ENCODE results near the gene KLHL22. TPM values are rescaled to one million over a fixed set of nuclear protein-coding genes. Genes with fewer than 3 reads are reported as not detected.

Gene KLHL22
- total and polyA plus RNA-seq, 2 of the 13 experiments (the other 11 are each of a cell fraction or from before 2014, with no cell fraction given) = 10.9 to 14.8 TPM

GRCh38 chr22:20424568-20424931, 71.0 kb downstream of the KLHL22 start:
- Histone ChIP-seq H3K27me3 (ENCODE audit: control insufficient read depth in 1 of 2, insufficient read depth in 2 of 2, low read length in 2 of 2) (no peaks in the 10 kb centered on the region; a peak in 1 of 5 replicates), H3K27ac (ENCODE audit: extremely low read length, insufficient read depth, low read length) (no peak overlapping the region), H3K4me1 (ENCODE audit: insufficient read depth, low read length) (peaks cover 41% of the 10 kb centered on the region), H3K79me2 (ENCODE audit: insufficient read depth, low read length) (no peaks in the 10 kb centered on the region), H3K9ac (ENCODE audit: insufficient read depth, low read depth, low read length) (no peak overlapping the region), H3K4me2 (ENCODE audit: low read depth, low read length) (no peak overlapping the region), H2AFZ (ENCODE audit: low read length) (no peak overlapping the region), H3K36me3 (replicated peaks in 1 of 2; ENCODE audit: control insufficient read depth in 1 of 2, insufficient read depth in 2 of 2, low read length in 2 of 2) (peaks cover 3 to 11% of the 10 kb centered on the region in 2 experiments; a peak in 4 of 5 replicates), H3K9me3 (ENCODE audit: low read length) (no peaks in the 10 kb centered on the region), H4K20me1 (ENCODE audit: insufficient read depth, low read length) (no peaks in the 10 kb centered on the region), H3K4me3 (replicated peaks in 1 of 3; ENCODE audit: insufficient read depth in 1 of 3, low read depth in 2 of 3, low read length in 3 of 3) (peak overlapping the region in 1 of 3 experiments; percentile 49; a peak in 1 of 6 replicates)
- WGBS (ENCODE audit: low lambda C conversion rate) = 100% methylated on average over 2 of the region's 15 CpGs
- BruUV-seq (replicated peaks) = no TSS peak
- TF ChIP-seq RELA (CRISPR knock-in tag; IDR thresholded peaks at IDR 0.05) (no peak), NFATC3 (CRISPR knock-in tag; IDR thresholded peaks at IDR 0.05) (no peak), ZNF740 (CRISPR knock-in tag; IDR thresholded peaks at IDR 0.05) (no peak), MED1 (CRISPR knock-in tag; IDR thresholded peaks at IDR 0.05) (no peak), ZNF792 (CRISPR knock-in tag; IDR thresholded peaks at IDR 0.05) (no peak), JUN (CRISPR knock-in tag; IDR thresholded peaks at IDR 0.05) (no peak), ATF7 (IDR thresholded peaks at IDR 0.05) (no peak), ATF7 (CRISPR knock-in tag; IDR thresholded peaks at IDR 0.05) (no peak)
- no peak for FAIRE-seq
- in situ Hi-C loops (cut with HindIII; ENCODE audit: extremely low pct_ligation_motif_present, low pct_unique_long_range_greater_than_20kb) (loop anchor here (5.0 kb wide), 1 partner anchor 33 kb away; no protein-coding TSS in a partner anchor), intact Hi-C loops (cut with micrococcal nuclease; ENCODE audit: unreplicated experiment) (loop anchor here (10.0 kb wide), 1 partner anchor 70 kb away; the partner anchor contains the start of gene KLHL22)
- no peak for ATAC-seq
- DNase-seq (ENCODE audit: low spot score) = no peak
- POLR2A ChIA-PET = no interaction called here
- CTCF ChIA-PET (ENCODE audit: low intra/inter-chr PET ratio, low total read pairs) = no interaction called here

DNA sequence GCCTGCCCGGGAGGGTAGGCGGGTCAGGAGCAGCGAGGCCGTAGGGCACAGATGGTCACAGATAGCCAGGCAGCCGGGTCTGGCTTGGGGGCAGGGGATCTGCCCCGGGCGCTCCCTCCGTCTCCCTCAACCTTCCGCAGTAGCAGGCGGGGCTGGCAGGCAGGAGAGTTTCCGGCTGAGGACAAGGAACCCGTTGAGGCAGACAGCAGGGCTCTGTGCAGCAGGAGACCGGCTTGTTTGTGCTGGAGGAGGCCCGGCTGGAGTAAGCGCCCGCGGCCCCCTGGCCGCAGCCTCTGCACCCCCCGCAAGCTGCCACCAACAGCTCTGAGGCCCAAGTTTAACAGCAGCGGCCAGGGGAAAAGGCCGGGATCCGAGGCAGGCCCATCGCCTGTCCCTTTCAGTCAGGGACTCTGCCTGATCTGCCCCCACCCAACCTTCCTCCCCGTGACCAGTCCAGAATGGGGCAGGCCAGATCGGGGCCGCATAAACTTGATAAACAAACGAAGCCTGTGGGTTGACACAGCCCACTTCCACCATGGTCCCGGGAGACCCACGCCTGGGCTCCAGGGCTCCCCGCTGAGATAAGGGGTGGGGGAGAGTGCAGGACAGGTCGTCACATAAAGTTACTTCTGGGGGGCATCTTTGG, 71.6 kb downstream of the KLHL22 start:
- H3K36me3 ChIP-seq (replicated peaks in 1 of 2; ENCODE audit: control insufficient read depth in 1 of 2, insufficient read depth in 2 of 2, low read length in 2 of 2) = peaks cover 0 to 10% of the 10 kb centered on the region in 2 experiments; a peak in 3 of 5 replicates
- H3K4me3 ChIP-seq (replicated peaks in 1 of 3; ENCODE audit: insufficient read depth in 1 of 3, low read depth in 2 of 3, low read length in 3 of 3) = peak overlapping the region in 1 of 3 experiments; percentile 49; a peak in 2 of 6 replicates
- WGBS (ENCODE audit: low lambda C conversion rate) = 78% methylated on average over 7 of the region's 31 CpGs
- FAIRE-seq (no peak), ATAC-seq (peak; percentile 39), DNase-seq (ENCODE audit: low spot score) (peak; percentile 23)
- H3K79me2 ChIP-seq (ENCODE audit: insufficient read depth, low read length) = no peaks in the 10 kb centered on the region
- H3K27ac ChIP-seq (ENCODE audit: extremely low read length, insufficient read depth, low read length) = no peak overlapping the region
- ChIA-PET CTCF (ENCODE audit: low intra/inter-chr PET ratio, low total read pairs) (no interaction called here), POLR2A (no interaction called here)
- BruUV-seq (replicated peaks) = no TSS peak
- peaks cover 46% of the 10 kb centered on the region for H3K4me1 ChIP-seq (ENCODE audit: insufficient read depth, low read length)
- no peak overlapping the region for H3K9ac ChIP-seq (ENCODE audit: insufficient read depth, low read depth, low read length)
- H3K9me3 ChIP-seq (ENCODE audit: low read length) = no peaks in the 10 kb centered on the region
- intact Hi-C loops (cut with micrococcal nuclease; ENCODE audit: unreplicated experiment) = loop anchor here (10.0 kb wide), 1 partner anchor 71 kb away; the partner anchor contains the start of gene KLHL22
- in situ Hi-C loops (cut with HindIII; ENCODE audit: extremely low pct_ligation_motif_present, low pct_unique_long_range_greater_than_20kb) = loop anchor here (5.0 kb wide), 1 partner anchor 33 kb away; no protein-coding TSS in a partner anchor
- H4K20me1 ChIP-seq (ENCODE audit: insufficient read depth, low read length) = no peaks in the 10 kb centered on the region
- H2AFZ ChIP-seq (ENCODE audit: low read length) = no peak overlapping the region
- peak overlapping the region; percentile 57 for H3K4me2 ChIP-seq (ENCODE audit: low read depth, low read length)
- H3K27me3 ChIP-seq (ENCODE audit: control insufficient read depth in 1 of 2, insufficient read depth in 2 of 2, low read length in 2 of 2) = no peaks in the 10 kb centered on the region; a peak in 2 of 5 replicates
- peak; percentile 20 for TF ChIP-seq AGO2 (optimal IDR thresholded peaks at IDR 0.05; ENCODE audit: low read depth, low read length)
- TF ChIP-seq, protein P1, sequence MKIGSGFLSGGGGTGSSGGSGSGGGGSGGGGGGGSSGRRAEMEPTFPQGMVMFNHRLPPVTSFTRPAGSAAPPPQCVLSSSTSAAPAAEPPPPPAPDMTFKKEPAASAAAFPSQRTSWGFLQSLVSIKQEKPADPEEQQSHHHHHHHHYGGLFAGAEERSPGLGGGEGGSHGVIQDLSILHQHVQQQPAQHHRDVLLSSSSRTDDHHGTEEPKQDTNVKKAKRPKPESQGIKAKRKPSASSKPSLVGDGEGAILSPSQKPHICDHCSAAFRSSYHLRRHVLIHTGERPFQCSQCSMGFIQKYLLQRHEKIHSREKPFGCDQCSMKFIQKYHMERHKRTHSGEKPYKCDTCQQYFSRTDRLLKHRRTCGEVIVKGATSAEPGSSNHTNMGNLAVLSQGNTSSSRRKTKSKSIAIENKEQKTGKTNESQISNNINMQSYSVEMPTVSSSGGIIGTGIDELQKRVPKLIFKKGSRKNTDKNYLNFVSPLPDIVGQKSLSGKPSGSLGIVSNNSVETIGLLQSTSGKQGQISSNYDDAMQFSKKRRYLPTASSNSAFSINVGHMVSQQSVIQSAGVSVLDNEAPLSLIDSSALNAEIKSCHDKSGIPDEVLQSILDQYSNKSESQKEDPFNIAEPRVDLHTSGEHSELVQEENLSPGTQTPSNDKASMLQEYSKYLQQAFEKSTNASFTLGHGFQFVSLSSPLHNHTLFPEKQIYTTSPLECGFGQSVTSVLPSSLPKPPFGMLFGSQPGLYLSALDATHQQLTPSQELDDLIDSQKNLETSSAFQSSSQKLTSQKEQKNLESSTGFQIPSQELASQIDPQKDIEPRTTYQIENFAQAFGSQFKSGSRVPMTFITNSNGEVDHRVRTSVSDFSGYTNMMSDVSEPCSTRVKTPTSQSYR (CRISPR knock-in tag; IDR thresholded peaks at IDR 0.05; ENCODE audit: borderline replicate concordance) = 0 out of 2 replicates have a peak, but pooled peaks have one; percentile 22
- no peak for TF ChIP-seq SPEN (CRISPR knock-in tag; IDR thresholded peaks at IDR 0.05; ENCODE audit: low read depth)
- 0 out of 2 replicates have a peak, but pooled peaks have one; percentile 2 for TF ChIP-seq ZNF605 (CRISPR knock-in tag; IDR thresholded peaks at IDR 0.05)
- TF ChIP-seq RARA (CRISPR knock-in tag; IDR thresholded peaks at IDR 0.05) = no peak
- TF ChIP-seq, protein P2, sequence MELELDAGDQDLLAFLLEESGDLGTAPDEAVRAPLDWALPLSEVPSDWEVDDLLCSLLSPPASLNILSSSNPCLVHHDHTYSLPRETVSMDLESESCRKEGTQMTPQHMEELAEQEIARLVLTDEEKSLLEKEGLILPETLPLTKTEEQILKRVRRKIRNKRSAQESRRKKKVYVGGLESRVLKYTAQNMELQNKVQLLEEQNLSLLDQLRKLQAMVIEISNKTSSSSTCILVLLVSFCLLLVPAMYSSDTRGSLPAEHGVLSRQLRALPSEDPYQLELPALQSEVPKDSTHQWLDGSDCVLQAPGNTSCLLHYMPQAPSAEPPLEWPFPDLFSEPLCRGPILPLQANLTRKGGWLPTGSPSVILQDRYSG (CRISPR knock-in tag; IDR thresholded peaks at IDR 0.05) = no peak
- TF ChIP-seq SOX13 (IDR thresholded peaks at IDR 0.05) = no peak
- TF ChIP-seq SOX13 (CRISPR knock-in tag; conservative IDR thresholded peaks at IDR 0.05 in 1 of 2, IDR thresholded peaks at IDR 0.05 in 1 of 2) = no peak

Data from HepG2 (cell line).